ENCODE data around the gene THSD7A.

THSD7A gene

GRCh38 chr7:11750191-11750590 is 81.8 kb downstream of the THSD7A start:
- DNase-seq (ENCODE audit: low read depth in 1 of 2, low spot score in 1 of 2) = no peak

GRCh38 chr7:11749629-11750028 is 82.4 kb downstream of the THSD7A start:
- DNase-seq (ENCODE audit: low read depth in 1 of 2, low spot score in 1 of 2) = no peak

- DNase-seq (ENCODE audit: low read depth in 1 of 2, low spot score in 1 of 2) = no peak
Observed at GRCh38 chr7:11748884-11749283, 83.1 kb downstream of the THSD7A start.

- DNase-seq (ENCODE audit: low read depth in 1 of 2, low spot score in 1 of 2) = no peak
Observed at GRCh38 chr7:11747715-11748485, 84.1 kb downstream of the THSD7A start.

GRCh38 chr7:11746591-11746990 is 85.4 kb downstream of the THSD7A start:
- DNase-seq (ENCODE audit: low read depth in 1 of 2, low spot score in 1 of 2) = no peak

GRCh38 chr7:11743548-11743947 is 88.5 kb downstream of the THSD7A start:
- DNase-seq (ENCODE audit: low read depth in 1 of 2, low spot score in 1 of 2) = no peak

GRCh38 chr7:11743016-11743415 is 89.0 kb downstream of the THSD7A start:
- no peak for DNase-seq (ENCODE audit: low read depth in 1 of 2, low spot score in 1 of 2)

- DNase-seq (ENCODE audit: low read depth in 1 of 2, low spot score in 1 of 2) = no peak
Observed at GRCh38 chr7:11742496-11742895, 89.5 kb downstream of the THSD7A start.

- DNase-seq (ENCODE audit: low read depth in 1 of 2, low spot score in 1 of 2) = no peak
Observed at GRCh38 chr7:11737723-11738122, 94.3 kb downstream of the THSD7A start.

- DNase-seq (ENCODE audit: low read depth in 1 of 2, low spot score in 1 of 2) = no peak
Observed at GRCh38 chr7:11732207-11732606, 99.8 kb downstream of the THSD7A start.

- DNase-seq (ENCODE audit: low read depth in 1 of 2, low spot score in 1 of 2) = no peak
Observed at GRCh38 chr7:11730725-11731124, 101.3 kb downstream of the THSD7A start.

GRCh38 chr7:11727864-11728263 is 104.1 kb downstream of the THSD7A start:
- no peak for DNase-seq (ENCODE audit: low read depth in 1 of 2, low spot score in 1 of 2)

GRCh38 chr7:11726794-11727155 is 105.2 kb downstream of the THSD7A start:
- DNase-seq (ENCODE audit: low read depth in 1 of 2, low spot score in 1 of 2) = no peak

GRCh38 chr7:11726001-11726793 is 105.8 kb downstream of the THSD7A start:
- DNase-seq (ENCODE audit: low read depth in 1 of 2, low spot score in 1 of 2) = no peak

- DNase-seq (ENCODE audit: low read depth in 1 of 2, low spot score in 1 of 2) = no peak
Observed at GRCh38 chr7:11716185-11716584, 115.8 kb downstream of the THSD7A start.

- no peak for DNase-seq (ENCODE audit: low read depth in 1 of 2, low spot score in 1 of 2)
Observed at GRCh38 chr7:11714676-11715075, 117.3 kb downstream of the THSD7A start.

GRCh38 chr7:11714205-11714604 is 117.8 kb downstream of the THSD7A start:
- DNase-seq (ENCODE audit: low read depth in 1 of 2, low spot score in 1 of 2) = no peak

- no peak for DNase-seq (ENCODE audit: low read depth in 1 of 2, low spot score in 1 of 2)
Observed at GRCh38 chr7:11713352-11713751, 118.6 kb downstream of the THSD7A start.

GRCh38 chr7:11710377-11710776 is 121.6 kb downstream of the THSD7A start:
- no peak for DNase-seq (ENCODE audit: low read depth in 1 of 2, low spot score in 1 of 2)

- DNase-seq (ENCODE audit: low read depth in 1 of 2, low spot score in 1 of 2) = no peak
Observed at GRCh38 chr7:11709196-11709595, 122.8 kb downstream of the THSD7A start.

GRCh38 chr7:11707606-11708193 is 124.3 kb downstream of the THSD7A start:
- no peak for DNase-seq (ENCODE audit: low read depth in 1 of 2, low spot score in 1 of 2)

Measured in stimulated activated CD4-positive, alpha-beta T cell treated with anti-CD3 and anti-CD28 coated beads, Interleukin-15, amount 100 ng/mL, for 1 hour (primary cell).